HS-5 (cell line): ENCODE results near the gene IDH2.

Experiments used
- DNase-seq: peaks from one replicate; pipeline ENCODE4 v3.0.0-alpha.2; 2012; ENCODE audit warnings: low read depth

Gene IDH2

DNA sequence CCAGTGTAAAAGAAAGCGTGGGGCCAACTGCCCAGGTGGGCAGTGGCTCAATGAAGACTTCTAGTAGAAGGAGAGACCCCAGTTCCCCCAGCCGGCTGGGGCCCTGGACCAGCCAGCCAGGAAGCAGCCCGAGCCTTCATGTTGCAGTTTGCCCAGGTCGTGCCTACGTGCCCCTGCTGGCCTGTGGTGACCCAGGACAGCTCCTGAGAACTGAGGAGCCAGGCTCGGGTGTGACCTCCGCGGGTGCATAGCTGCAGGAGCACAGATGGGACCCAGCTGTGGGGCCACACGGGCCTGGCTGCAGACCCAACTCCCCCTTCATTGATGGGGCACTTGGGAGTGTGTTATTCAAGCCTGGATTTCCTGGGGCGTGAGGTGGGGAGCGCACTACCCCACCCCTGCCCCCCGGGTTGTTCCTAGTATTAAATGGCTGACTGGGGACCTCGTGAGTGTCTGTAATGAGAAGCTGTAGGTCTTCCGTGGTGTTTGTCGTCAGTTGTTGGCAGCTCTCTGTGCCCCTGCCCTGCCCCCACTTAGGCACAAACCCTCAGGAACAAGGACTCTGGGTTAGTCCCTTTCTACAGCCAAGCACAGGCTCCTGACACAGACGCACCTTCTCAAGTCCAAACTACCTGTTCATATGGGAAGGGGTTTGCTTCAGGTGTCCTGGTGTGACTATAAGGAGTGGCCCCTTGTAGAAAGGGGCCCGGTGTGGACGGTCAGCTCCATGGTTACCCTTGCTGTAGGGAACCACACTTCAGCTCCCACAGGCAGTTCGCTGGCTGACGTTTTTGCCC is 39.1 kb downstream of the IDH2 start:
- no peak for DNase-seq

DNA sequence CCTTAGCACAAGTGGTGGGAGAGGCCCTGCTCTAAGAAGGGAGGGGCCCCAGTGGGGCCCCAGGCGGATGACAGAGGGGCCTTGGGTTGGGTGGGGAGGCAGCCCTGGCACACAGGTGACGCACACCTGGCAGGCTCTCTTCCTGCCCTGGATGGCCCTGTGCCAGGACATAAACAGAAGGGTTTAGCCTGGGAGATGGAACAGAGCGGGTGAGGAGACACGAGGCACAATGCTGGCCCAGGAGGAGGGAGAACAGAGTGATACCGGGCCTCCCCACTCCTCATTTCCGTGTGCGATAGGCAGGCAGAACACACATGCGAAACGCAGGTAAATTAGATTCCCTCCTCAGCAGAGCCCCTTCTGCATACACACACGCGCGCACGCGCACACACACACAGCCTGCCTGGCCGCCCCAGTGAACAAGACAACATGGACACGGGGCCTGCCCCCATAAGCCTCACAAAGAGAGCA is 39.8 kb downstream of the IDH2 start:
- DNase-seq, result no peak

DNA sequence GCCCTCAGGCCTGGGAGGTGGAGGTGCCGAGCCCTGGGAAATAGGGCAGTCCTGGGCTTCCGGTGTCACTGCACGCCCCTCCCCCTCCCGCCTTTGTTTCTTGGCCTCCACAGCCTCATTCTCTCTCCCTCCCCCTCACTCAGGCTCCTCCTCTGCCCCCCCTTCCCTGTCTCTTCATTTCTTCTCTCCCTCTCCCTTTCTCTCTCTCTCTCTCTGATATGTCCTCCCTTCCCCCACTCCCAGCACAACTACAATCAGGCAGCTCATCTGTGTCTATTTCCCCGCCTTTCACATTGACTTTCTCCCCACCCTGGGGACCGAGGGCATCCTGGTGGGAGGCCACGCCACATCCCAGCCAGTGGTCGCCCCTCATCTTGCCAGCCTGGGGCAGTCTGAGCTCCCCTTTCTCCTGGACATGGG is 40.2 kb downstream of the IDH2 start:
- no peak for DNase-seq

DNA sequence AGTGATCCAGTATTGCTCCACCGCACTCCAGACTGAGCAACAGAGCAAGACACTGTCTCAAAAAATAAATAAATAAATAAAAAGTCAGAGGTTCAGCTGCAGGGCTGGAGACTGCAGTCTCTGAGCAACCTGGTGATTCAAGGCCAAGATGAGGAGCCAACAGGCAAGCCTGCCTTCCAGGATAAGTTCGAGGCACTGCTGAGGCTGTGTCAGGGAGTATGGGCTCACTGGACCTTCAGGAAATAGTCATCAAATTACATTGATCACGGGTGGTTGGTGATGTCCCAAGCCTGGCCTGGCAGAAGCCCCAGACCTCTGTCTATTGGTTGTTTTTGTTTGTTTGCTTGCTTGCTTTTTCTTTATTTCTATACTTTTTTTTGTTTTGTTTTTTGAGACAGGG is 41.5 kb downstream of the IDH2 start:
- DNase-seq, result no peak

DNA sequence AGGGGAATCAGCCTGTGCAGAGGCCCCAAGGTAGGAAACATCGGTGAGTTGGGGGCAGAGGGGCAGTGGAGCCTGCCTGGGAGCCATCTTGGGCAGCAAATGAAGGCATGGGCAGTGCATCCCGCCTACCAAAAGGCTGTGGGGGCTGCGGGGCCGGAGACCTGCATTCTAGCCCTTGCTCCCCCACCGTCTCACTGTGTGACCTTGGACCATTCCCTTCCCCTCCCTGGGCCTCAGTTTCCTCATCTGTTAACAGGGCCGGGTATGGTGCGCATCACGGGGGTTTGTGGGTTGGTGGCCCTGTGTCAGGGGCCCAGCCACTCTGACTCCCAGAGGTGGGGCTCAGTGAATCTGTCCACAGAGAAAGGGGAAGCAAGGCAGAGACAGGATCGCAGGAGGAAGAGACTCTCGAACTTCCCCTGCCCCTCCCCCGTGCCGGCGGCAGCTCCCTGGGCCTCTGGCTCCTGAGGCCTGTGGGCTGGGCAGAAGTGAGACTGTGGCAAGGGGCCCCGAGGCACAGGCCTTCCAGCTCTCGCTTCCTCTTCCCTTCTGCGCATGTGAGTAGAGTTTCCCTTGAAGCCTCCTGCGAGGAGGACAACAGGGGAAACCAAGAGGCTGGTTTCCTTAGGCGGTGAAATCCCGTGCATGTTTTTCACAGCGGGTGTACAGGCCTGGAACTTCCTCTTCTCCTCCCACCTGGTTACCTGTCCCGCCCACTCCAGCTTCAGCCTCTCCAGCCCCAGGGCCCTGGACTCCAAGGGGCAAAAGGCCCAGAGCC is 42.9 kb downstream of the IDH2 start:
- DNase-seq, result no peak

DNA sequence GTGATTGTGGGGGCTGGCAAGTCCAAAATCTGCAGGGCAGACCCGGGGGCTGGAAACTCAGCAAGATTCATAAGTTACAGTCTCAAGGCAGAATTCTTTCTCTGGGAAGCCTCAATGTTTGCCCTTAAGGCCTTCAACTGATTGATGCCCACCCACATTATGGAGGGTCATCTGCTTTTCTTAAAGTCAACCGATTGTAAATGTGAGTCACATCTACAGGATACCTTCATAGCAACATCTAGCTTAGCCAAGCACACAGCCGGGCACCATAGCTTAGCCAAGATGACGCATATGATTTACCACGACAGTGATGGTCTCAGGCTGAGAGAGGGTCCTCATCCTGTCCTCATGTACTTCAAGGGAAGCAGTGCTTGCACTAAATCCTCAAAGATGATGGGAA is 43.5 kb downstream of the IDH2 start:
- no peak for DNase-seq

DNA sequence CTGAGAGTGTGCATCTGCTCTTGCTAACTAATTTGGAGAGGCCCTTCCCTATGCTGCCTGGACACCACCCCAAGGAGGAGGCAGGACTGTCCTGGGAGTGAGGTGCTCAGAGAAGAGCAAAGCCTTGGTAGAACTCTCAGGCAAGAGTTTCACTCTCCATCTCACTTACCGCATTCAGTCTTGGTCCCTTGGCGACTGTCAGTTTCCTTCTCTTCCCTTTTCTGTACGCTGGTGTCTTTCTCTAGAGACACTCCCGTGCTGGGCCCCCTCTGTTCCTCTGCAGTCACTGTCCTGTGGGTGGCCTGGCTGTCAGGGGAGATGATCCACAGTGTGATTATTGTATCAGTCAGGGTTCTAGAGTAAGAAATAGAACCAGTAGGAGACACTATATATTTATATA is 44.0 kb downstream of the IDH2 start:
- no peak for DNase-seq

DNA sequence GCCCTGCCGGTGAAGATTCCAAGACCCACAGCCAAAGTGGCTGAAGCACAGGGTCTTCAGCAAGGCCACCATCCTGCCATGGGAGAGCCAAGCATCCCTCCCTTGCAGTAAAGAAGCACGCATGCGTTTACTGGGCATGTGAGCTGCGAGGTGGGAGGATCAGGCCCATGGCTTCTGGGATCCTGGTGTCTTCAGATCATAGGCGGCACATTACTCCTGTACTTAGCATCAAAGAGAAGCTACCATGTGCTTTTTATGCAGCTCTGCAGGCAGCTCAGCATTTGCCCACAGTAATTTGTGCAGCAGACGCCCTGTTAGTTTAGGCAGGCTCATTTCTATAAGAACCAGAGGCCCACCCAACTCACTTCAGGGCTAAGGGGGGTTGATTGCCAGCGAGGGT is 45.7 kb downstream of the IDH2 start:
- no peak for DNase-seq

DNA sequence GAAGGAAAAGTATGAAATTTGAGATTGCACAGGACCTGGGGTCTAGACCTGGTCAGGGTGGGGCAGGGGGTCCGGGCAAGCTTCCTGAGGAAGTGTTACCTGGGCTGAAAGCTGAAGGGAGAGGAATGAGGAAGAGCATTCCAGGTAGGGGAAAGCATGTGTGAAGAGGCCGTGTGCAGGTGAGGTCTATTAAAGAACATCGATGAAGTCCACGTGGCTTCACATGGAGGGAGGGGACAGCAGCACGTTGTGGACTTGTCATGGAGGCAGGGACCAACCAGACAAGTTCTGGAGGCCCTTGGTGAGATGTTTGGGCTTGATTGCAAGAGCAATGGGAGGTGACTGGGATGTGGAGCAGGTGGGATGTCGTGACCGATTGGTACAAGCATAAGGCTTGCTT is 47.1 kb downstream of the IDH2 start:
- DNase-seq, result no peak

DNA sequence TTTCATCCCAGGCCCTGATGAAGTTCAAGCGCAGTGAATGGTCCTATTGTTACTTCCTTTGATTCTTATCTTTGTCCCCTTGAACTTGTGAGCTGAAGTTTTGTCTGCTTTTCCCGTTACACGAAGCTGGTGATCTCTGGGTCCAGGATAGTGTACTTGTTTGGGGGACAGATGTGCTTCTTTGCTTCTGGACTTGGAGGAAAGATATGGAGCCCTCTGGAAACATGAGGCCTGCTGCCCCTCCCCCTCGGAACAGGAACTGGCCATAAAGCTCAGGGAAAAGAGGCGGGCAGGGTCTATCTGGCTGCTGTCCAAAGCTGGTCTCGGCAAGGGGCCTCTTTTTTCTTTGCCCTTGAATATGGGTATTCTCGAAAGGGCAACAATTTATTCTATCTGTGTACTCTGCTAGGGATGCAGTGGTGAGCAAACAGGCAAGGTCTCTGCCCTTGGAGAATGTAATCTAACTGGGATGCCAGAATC is 47.6 kb downstream of the IDH2 start:
- no peak for DNase-seq

DNA sequence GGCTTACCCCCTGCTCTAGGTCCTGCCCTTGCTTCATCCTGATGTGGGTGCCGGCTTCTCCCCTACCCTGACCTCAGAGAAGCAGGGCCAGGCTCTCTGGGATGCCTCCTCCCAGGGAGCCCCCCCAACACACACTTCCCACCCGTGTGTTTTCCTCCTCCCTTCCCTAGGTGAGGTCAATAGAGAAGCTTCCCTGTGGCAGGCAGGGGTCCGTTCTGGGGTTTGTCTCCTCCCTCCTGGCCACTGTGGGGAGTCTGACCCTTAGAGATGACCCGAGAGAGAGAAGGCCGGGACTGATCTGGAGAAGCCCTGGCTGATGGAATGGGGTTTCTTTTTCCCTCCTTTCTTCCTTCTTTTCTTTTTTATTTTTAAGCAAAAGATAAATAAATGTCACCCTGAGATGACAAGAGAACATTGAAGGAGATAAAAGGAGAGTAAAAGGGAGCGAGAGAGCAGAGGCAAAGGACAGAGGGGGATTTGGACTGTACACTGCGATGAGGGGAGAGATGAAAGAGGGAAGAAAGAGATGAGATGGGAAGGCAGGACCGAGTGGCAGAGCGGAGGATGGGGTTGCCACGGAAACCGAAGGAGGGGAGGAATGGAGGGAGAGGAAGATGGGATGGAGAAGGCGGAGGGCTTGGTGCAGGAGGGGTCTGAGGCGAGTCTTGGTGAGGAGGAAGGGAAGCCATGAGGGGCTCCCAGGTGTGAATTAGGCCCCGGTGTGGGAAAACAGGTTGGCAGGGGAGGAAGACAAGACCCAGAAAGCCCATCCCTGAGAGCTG is 48.4 kb downstream of the IDH2 start:
- no peak for DNase-seq

DNA sequence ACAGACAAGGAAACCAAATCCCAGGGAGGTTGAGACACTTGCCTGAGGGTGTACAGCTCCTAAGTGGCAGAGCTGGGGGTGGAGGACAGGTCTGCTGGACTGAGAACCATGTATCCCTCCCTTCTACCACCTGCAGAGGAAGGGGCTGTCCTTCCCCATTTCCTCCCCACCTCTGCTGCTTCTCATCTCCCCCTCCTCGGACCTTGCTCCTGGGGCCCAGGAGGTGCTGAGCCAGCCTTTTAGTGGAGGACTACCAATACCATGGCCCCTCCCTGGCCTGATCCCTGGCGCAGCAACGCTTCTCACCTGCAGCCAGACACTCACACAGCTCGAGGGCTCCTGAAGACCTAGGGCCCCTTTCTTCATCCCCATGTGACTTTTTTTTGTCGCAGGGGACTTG is 50.4 kb downstream of the IDH2 start:
- no peak for DNase-seq

DNA sequence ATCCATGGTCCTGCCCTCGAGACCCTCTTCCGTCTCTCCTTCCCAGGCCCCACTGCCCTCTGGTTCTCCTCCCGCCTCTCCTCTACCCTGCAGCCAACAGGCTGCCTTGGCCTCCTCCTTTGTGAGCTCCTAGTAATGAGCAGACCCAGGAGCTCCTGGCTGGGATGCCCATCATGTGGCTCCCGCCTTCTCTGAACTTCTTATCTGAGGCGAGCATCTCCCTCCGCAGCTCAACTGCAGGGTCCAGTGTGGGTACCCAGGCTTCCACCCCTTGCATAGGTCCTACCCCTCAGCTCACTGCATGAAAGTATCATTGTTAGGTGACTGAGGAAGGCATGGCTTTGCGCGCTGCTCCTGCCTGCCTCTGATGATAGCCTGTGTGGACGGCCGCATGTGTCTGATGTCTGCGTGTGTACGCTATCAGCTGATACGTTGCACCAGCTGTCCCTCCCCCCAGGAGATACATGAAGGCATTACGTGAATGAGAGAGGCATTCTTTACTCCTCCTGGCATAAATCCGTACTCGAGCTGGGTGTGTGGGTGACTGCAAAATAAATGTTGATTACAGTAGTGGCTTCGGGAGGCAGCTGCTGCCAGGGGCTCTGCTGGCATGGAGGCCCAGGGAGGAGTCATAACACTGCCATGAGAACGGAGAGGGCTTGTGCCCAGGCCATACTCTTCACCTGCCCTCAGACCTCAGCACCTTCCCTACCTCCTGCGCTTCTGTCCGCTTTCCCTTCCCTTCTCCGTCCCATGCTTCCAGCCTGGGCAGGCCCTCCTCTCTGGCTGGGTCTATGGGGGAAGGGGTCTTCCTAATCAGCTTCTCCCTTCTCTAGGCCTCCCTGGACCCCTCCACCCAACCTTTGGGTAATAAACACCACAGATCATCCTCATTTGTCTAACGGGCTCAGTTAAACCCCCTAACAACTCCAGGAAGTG is 52.3 kb downstream of the IDH2 start:
- DNase-seq, result no peak

DNA sequence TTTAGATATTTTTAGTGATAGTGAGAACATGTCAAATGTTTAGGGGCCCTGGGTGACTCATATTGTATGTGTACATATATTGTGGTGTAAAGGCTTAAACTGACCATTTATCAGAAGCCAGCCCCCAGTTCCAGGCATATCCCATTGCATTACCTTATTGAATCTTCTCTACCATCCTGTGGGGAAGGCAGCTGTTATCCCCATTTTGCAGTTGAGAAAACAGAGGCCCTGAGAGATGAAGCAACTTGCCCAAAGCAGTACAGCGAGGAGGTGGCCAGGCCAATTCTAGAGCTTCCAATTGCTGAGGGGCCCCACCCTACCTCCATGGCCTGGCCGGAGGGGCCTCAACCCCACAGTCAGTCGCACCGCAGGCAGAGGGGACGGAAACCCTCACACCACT is 53.2 kb downstream of the IDH2 start:
- no peak for DNase-seq

DNA sequence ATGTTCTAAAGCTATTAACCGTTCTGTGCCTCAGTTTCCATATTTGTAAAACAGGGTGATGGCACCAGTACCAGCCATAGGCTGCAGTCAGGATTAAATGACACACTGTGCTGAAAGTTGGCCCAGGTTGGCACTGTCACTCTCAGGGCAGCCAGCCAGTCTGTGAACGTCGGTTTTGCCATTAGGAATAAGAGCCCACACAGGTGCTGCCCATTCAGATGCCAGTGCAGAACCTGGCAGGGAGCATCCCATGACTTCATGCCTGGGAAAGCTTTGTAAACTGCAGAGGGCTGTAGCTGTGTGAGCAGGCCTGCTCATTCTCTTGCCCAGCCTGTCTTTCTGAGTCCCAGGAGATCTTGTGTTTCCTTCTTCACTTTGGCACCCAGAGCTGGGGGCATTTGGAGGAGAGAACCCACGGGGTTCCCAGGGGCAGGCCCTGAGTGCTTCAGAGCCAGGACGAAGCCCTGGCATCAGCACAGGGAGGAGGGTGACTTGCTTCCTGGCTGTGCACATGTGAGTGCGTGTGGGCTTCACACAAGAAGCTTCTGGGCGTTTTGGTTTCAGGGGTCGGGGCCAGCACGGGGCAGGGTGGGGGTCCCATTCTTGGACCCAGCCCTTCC is 54.2 kb downstream of the IDH2 start:
- DNase-seq, result no peak

DNA sequence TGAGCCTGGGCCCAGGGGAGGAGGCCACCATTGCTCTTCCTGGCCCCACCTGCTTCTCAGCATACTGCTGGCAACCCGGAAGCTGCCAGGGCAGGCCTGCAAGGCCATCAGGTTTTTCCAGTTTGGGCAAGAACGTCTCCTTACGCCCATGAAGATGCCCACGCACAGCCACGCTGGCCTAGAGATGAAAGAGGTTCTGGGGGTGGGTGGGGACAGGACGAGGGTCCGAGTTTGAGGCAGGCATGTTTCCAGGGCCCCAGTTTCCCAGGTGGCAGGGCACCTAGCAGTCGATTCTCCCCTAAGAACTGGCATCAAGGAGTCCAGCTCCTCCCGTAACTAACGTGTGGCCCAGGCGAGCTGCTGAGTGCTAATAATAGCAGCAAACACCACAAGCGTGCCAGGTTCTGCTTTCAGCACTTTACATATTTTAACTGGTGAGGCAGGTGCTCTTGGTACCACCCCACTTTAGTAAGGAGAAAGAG is 55.3 kb downstream of the IDH2 start:
- DNase-seq, result no peak

DNA sequence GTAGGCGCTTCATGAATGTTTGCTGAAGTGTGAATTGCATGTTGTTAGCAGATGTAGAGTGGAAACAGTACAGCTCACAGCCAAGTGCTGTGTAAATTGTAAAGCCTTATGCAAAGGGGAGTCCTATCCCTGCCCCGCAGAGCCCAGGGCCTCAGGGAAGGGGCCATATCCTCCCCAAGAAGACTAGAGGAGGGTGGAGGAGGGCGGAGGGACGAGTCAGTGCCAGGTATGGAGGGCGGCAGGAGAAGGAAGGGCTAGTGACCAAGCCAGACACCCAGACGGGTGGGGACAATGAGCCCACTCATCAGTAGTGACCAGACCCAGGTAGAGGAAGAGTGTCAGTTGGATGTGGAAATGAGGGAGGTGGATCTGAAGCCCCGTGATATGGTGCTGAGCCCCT is 56.0 kb downstream of the IDH2 start:
- DNase-seq, result no peak

DNA sequence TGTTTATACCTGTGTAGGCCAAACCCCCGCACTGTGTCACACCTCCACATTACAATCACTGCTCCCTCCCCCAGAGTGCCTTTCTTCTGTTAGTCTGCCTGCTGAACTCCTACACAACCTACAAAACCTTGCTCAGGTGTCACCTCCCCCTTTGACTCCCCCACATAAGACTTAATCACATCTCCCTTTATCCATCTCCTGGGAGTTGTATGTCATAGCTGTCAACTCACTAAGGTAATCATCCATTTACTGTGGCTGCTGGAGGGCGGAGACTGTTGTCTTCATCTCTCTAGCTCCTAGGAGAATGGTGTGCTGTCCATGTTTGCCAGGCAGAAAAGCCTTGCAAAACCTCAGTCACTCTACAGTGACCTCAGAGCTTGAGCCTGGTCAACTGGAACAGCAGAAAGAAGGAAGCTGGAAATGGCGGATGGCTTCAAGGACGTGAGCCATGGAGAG is 57.3 kb downstream of the IDH2 start:
- DNase-seq, result no peak

DNA sequence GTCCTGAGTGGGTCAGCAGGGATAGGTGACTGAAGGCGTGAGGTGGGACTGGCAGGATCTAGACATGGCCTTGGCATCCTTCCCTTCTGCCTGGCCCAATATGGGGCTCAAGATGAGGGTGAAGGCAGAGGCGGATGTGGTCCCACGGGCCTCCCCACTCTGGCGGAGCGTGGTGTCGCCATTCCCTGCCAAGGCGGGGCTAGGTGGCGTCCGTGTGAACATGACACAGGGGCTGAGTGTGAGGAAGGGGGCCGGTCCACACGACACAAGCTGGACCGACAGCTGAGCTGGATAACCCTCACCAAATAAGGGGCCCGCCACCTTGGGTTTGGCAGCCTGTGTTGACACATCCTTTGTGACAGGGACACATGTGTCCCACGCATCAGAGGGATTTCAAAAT is 58.1 kb downstream of the IDH2 start:
- DNase-seq, result no peak

DNA sequence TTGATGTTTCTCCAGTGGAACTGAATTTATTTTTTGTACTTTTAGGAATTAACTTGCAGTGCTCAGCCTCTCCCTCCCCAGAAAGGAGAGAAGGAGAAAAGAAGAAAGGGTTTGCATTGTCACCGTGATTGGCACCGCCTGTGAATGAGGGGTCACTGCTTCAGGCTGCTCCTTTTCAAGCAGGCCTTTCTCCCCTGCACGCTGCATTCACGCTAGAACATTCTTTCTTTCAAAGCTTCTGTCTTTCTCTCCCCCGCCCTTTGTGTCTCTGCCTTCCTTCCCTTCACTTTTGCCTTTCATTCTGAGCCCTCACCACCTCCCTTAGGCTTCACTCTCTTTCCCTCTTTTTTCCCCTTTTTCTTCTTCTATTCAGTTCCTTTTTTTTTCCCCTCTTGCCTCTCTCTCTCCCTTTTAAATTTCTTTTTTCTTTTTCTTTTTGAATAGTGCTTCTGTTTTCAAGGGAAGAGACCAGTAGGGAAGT is 58.7 kb downstream of the IDH2 start:
- DNase-seq, result no peak
